Skeletal muscle tissue (tissue), 4 donors: ENCODE data around the gene HMGB1. TPM values are rescaled to one million over a fixed set of nuclear protein-coding genes. Genes with fewer than 3 reads are reported as not detected.
"Not testable (repeated sequence)": the region's sequence is repeated elsewhere in the genome, so short reads cannot be mapped to it uniquely, and the experiment has no call there.

Experiments
- H3K27ac ChIP-seq: one replicate; pipeline ENCODE4 v1.7.0; 2013; ENCODE audit warnings: mild to moderate bottlenecking, low read depth, low read length, inconsistent platforms
- H3K27me3 ChIP-seq, 3 donors: one replicate each; pipeline ENCODE4 v1.7.0; 2013; ENCODE audit warnings: low read length in 3 of 3; ENCODE audit not compliant: control insufficient read depth in 3 of 3, insufficient read depth in 3 of 3
- H3K36me3 ChIP-seq, 3 donors: one replicate each; pipeline ENCODE4 v1.7.0; 2013; ENCODE audit warnings: low read length in 3 of 3; ENCODE audit not compliant: control insufficient read depth in 3 of 3, insufficient read depth in 3 of 3
- H3K4me1 ChIP-seq, 3 donors: one replicate each; pipeline ENCODE4 v1.7.0; 2013; ENCODE audit warnings: low read length in 3 of 3, mild to moderate bottlenecking in 3 of 3; ENCODE audit not compliant: control insufficient read depth in 3 of 3, insufficient read depth in 3 of 3
- H3K4me3 ChIP-seq, 3 donors: one replicate each; pipeline ENCODE4 v1.7.0; 2013; ENCODE audit warnings: low read length in 3 of 3
- H3K9ac ChIP-seq, 3 donors: one replicate each; pipeline ENCODE4 v1.7.0; 2013; ENCODE audit warnings: low read length in 3 of 3, mild to moderate bottlenecking in 3 of 3, moderate library complexity in 2 of 3, low read depth in 1 of 3
- H3K9me3 ChIP-seq, 3 donors: one replicate each; pipeline ENCODE4 v1.7.0; 2013; ENCODE audit warnings: low read length in 3 of 3; ENCODE audit not compliant: control insufficient read depth in 3 of 3
- total RNA-seq: library from RNA; depleted of rRNA; stranded (reverse); fragments of >200 nt; gene quantifications from one replicate; pipeline ENCODE4 v1.2.3, GENCODE V29; 2014
- donor health status: Osteomylitis.

HMGB1 gene
- total RNA-seq, 1 donor from 2014 or later: 61.6 TPM

- H3K27ac ChIP-seq: no peak overlapping the region
- peaks cover 14 to 29% (median 26%) of the 10 kb centered on the region in 3 donors for H3K4me1 ChIP-seq
- peaks cover 0 to 5% (median 4%) of the 10 kb centered on the region in 3 donors for H3K36me3 ChIP-seq
- no peaks in the 10 kb centered on the region for H3K9me3 ChIP-seq
- H3K9ac ChIP-seq: peak overlapping the region in 1 of 3 donors; percentile 5
- no peaks in the 10 kb centered on the region for H3K27me3 ChIP-seq
- H3K4me3 ChIP-seq: no peak overlapping the region
Observed at GRCh38 chr13:30466841-30467252, 1.1 kb upstream of the HMGB1 start.

DNA sequence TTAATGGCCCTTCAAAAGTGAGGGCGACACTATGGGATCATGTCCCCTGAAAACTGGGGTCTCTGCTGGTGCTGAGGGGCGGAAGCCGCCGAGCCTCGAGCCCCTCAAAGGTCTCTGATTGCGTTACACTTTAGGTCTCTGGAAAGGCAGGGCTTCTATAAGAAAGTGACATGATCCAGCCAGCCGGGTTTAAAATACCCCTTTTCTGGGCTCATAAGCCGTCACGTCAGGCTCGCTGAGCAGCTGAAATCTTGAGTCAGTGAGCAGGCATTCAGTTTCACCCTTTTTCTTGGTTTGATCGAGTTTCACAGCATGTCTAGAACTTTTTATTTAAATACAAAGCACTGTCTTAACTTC, 600 bp upstream of the HMGB1 start:
- Histone ChIP-seq H3K9ac (no peak overlapping the region), H3K27me3 (no peaks in the 10 kb centered on the region), H3K27ac (no peak overlapping the region), H3K9me3 (no peaks in the 10 kb centered on the region), H3K36me3 (peaks cover 0 to 5% (median 4%) of the 10 kb centered on the region in 3 donors), H3K4me3 (peak overlapping the region in 1 of 3 donors; percentile 15), H3K4me1 (peaks cover 14 to 32% (median 32%) of the 10 kb centered on the region in 3 donors)

DNA sequence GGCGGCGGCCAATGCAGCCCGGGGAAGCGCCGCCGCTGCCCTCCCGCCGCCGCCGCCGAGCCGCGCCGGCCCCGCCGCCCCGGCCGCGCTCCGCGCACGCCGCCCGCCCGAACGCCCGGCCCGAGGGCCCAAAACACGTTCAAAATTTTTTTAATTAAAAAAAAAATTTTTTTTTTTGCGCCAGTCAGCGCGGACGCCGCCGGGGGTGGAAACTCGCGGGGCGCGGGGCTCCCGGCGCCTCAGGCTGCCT, 468 bp downstream of the HMGB1 start:
- Histone ChIP-seq H3K4me1 (peaks cover 14 to 32% (median 32%) of the 10 kb centered on the region in 3 donors), H3K9me3 (no peaks in the 10 kb centered on the region), H3K36me3 (peaks cover 0 to 5% (median 4%) of the 10 kb centered on the region in 3 donors), H3K27me3 (no peaks in the 10 kb centered on the region), H3K4me3 (peak overlapping the region in 2 of 3 donors; percentile 72 to 75), H3K27ac (peak overlapping the region; percentile 96), H3K9ac (peak overlapping the region; percentile 81 to 91 (median 85))

DNA sequence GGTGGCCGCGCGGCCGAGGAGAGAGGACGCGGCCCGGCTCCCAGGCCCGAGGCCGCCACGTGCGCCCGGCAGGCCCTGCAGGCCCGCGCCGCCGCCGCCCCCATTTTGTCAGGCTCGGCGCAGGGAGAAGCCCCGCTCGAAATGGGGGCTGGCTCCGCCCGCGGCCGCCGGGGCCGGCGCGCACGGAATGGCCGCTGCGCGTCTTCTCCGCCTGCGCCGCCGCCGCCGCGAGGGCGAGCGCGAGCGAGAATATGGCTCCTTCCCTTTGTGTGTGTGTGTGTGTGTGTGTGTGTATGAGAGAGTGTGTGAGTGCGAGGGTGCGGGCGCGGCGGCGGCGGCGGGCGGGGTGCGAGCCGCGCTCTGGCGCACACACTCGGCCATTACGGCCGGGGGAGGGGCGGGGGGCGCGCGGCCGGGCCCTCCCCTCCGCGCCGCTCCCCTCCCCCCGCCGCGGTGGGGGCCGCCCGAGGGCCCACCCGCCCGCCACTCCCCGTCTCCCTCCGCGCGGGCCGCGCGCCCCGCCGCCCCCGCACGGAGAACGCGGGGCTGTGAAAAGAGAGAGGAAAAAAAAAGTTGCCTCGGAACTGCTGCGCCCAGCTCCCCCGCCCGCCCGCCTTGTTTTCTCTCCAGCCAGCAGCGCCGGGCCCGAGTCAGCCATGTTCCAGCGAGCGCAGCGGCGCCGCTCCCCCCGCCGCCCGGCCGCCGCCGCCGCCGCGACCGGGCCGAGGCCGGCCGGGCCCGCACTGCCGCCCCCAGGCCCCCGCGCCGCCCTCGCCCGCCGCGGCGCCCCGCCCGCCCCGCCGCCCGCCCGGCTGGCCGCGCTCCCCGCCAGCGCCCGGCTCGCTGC, 1.0 kb downstream of the HMGB1 start:
- Histone ChIP-seq H3K27me3 (no peaks in the 10 kb centered on the region), H3K27ac (peak overlapping the region; percentile 97), H3K9me3 (no peaks in the 10 kb centered on the region), H3K9ac (peak overlapping the region; percentile 85 to 96 (median 91)), H3K36me3 (peaks cover 0 to 5% (median 4%) of the 10 kb centered on the region in 3 donors), H3K4me3 (peak overlapping the region; percentile 60 to 86 (median 80)), H3K4me1 (peaks cover 14 to 32% (median 32%) of the 10 kb centered on the region in 3 donors)

DNA sequence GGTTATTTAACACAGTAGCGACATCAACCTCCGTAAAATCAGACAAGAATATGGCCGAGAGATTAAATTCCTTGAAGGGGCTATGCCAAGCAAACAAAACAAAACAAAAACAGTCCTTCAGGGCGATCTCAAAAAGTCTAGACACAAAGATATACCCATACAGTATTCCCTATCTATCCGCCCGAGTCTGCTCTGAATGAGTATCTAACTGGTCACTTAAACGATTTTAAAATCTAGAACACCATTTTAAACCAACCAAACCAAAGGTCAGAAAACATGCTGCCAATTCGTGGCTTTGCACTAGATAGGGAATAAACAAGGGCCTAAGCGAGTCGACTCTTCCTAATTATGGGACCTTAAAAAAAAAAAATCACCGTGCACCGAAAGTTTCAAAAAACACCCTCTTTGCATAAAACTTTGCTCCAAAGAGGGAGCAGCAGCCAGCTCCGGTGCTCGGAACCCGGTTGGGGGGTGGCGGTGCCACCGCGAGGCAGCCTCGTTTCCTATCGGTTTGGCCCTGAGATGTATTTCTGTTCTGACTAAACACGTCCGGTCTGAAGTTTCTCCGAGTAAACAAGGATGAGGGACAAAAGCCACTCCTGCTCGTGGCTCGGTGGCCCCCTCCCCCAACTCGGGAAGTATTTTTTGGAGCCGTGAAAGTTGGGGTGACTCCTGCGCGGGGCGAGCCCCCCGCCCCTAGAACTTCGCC, 1.8 kb downstream of the HMGB1 start:
- no peaks in the 10 kb centered on the region for H3K9me3 ChIP-seq
- H3K9ac ChIP-seq: peak overlapping the region; percentile 85 to 96 (median 91)
- H3K4me1 ChIP-seq: peaks cover 14 to 32% (median 32%) of the 10 kb centered on the region in 3 donors
- peak overlapping the region; percentile 97 for H3K27ac ChIP-seq
- H3K27me3 ChIP-seq: no peaks in the 10 kb centered on the region
- peak overlapping the region; percentile 60 to 86 (median 80) for H3K4me3 ChIP-seq
- peaks cover 2 to 5% (median 4%) of the 10 kb centered on the region in 3 donors for H3K36me3 ChIP-seq

DNA sequence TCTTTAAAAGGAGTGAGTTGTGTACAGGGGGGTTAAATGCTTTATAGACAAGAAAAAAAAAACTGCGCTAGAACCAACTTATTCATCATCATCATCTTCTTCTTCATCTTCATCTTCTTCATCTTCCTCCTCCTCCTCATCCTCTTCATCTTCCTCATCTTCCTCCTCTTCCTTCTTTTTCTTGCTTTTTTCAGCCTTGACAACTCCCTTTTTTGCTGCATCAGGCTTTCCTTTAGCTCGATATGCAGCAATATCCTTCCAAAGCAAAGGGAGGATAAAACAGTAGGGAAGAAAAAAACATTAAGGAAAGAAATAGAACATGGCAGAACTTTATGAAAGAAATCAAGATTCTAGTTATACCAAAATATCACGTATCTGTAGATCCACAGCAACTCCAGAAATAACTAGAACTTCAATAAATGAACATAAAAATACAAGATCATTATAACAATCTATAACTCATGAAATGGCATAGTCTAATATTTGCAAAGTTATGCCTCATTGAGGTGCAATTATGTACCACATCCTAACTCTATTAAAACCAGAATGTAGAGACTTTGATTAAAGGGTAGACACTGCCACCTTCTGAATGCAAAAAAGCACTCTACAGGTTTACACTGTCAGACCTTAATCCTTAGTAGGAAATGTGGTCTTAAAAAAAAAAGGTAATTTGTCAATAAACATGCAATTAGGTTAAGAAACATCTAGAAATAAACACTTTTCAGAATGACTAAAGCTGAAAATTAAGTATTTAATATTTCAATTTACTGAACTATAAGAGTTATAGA, 4.3 kb downstream of the HMGB1 start:
- not testable (repeated sequence) for H3K4me3 ChIP-seq, H3K27ac ChIP-seq, H3K9ac ChIP-seq, H3K27me3 ChIP-seq, H3K9me3 ChIP-seq, H3K36me3 ChIP-seq
- H3K4me1 ChIP-seq: peaks cover 14 to 32% (median 26%) of the 10 kb centered on the region in 3 donors

GRCh38 chr13:30457306-30457891, 8.3 kb downstream of the HMGB1 start:
- Histone ChIP-seq H3K27me3 (no peaks in the 10 kb centered on the region), H3K4me1 (peaks cover 0 to 11% (median 9%) of the 10 kb centered on the region in 3 donors), H3K36me3 (peaks cover 1 to 7% (median 2%) of the 10 kb centered on the region in 3 donors)

DNA sequence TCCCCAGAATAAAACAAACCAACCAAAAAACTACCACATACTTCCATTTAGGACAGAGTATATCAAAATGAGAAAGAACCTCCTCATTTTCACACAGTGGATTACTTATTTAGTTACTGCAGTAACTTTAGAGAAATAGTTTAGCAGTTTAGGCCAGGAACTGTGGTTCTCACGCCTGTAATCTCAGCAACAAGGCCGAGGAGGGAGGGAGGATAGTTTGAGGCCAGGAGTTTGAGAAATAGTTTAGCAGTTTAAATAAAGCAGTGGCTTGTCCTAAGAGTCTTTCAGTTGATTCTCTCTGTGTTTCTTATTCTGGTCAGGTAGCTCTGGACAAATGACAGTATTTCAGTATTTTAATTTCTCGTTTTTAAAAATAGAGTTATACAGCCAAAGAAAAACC, 9.4 kb downstream of the HMGB1 start:
- H3K9ac ChIP-seq: no peak overlapping the region
- no peak overlapping the region for H3K27ac ChIP-seq

More at GRCh38 chr13:30457306-30457891, 8.3 kb downstream of the HMGB1 start:
- Histone ChIP-seq H3K9me3 (no peaks in the 10 kb centered on the region), H3K9ac (no peak overlapping the region), H3K4me3 (no peak overlapping the region), H3K27ac (no peak overlapping the region)

DNA sequence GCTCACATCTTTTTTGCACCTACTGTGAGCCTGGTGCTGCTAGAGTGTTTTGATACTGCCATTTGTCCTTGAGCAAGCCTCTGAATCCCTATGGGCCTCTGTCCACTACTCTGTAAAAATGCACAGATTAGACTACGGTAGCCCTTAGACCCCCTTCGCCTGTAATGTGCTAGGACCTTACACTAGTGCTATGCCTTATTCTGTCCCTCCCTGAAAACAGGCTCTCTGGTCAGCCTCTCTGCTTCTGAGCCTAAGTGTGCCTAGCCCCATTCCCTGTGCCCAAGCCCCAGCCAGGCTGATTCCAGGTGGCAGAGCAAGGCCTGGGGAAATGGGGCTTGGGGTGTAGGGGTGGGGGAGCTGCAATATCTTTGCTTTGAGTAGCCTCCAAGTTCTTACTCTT, 10.7 kb downstream of the HMGB1 start:
- H3K9ac ChIP-seq: no peak overlapping the region
- no peaks in the 10 kb centered on the region for H3K27me3 ChIP-seq
- no peak overlapping the region for H3K27ac ChIP-seq
- peaks cover 1 to 4% (median 2%) of the 10 kb centered on the region in 3 donors for H3K36me3 ChIP-seq
- H3K4me1 ChIP-seq: no peaks in the 10 kb centered on the region
- H3K4me3 ChIP-seq: no peak overlapping the region
- H3K9me3 ChIP-seq: no peaks in the 10 kb centered on the region

More for the DNA sequence above, 9.4 kb downstream of the HMGB1 start:
- no peaks in the 10 kb centered on the region for H3K27me3 ChIP-seq
- H3K36me3 ChIP-seq: peaks cover 1 to 4% (median 2%) of the 10 kb centered on the region in 3 donors
- H3K4me3 ChIP-seq: no peak overlapping the region
- H3K4me1 ChIP-seq: no peaks in the 10 kb centered on the region
- H3K9me3 ChIP-seq: no peaks in the 10 kb centered on the region
